Stomach (tissue), 9 donors: ENCODE data around the gene TP53. TPM values are rescaled to one million over a fixed set of nuclear protein-coding genes. Genes with fewer than 3 reads are reported as not detected.
"Not testable (repeated sequence)": the region's sequence is repeated elsewhere in the genome, so short reads cannot be mapped to it uniquely, and the experiment has no call there.

Experiments
- DNase-seq, 2 donors: peaks; one replicate each; pipeline versions ENCODE4 v3.0.0 to v3.0.0-alpha.2; 2013 to 2019
- H3K27ac ChIP-seq, 5 donors: fragments of 200-600 bp in 4 of 5; sonication (generic) in 4 of 5; one replicate each; pipeline ENCODE4 v1.5.1; 2013 to 2019; ENCODE audit warnings: mild to moderate bottlenecking in 1 of 5, moderate library complexity in 1 of 5
- H3K27me3 ChIP-seq, 3 donors: fragments of 200-600 bp; sonication (generic); one replicate each; pipeline ENCODE4 v1.5.1; 2017 to 2019; ENCODE audit warnings: mixed run types in 1 of 3
- H3K36me3 ChIP-seq, 4 donors: fragments of 200-600 bp; sonication (generic); 1 replicate in 3 of 4; 2 replicates in 1 of 4; pipeline ENCODE4 v1.5.1; 2016 to 2019
- H3K4me1 ChIP-seq, 4 donors: fragments of 200-600 bp; sonication (generic); one replicate each; pipeline ENCODE4 v1.5.1; 2016 to 2019
- H3K4me3 ChIP-seq, 4 donors: fragments of 200-600 bp; sonication (generic) in 3 of 4; one replicate each; pipeline ENCODE4 v1.5.1; 2016 to 2019; ENCODE audit warnings: mild to moderate bottlenecking in 1 of 4
- H3K9me3 ChIP-seq, 4 donors: fragments of 200-600 bp; sonication (generic); one replicate each; pipeline ENCODE4 v1.5.1; 2016 to 2019
- CTCF ChIP-seq, 7 experiments: fragments of 450-650 bp in 4 of 7; fragments of 200-600 bp in 3 of 7; sonication (generic) in 3 of 7; IDR thresholded peaks; one replicate each; pipeline ENCODE4 v1.5.1; 2016 to 2019; ENCODE audit warnings: antibody characterized with exemption in 7 of 7, control low read depth in 2 of 7, mild to moderate bottlenecking in 1 of 7
- EP300 ChIP-seq: sonication (generic); formaldehyde crosslinking; IDR thresholded peaks from one replicate; pipeline ENCODE4 v1.6.1; 2017; ENCODE audit warnings: antibody characterized with exemption
- POLR2A ChIP-seq, 4 donors: fragments of 450-650 bp; IDR thresholded peaks; one replicate each; pipeline ENCODE4 v1.6.1; 2016; ENCODE audit warnings: antibody characterized with exemption in 4 of 4, control low read depth in 2 of 4, mild to moderate bottlenecking in 1 of 4, moderate library complexity in 1 of 4
- POLR2AphosphoS5 ChIP-seq, 3 donors: sonication (generic); formaldehyde crosslinking; IDR thresholded peaks; one replicate each; pipeline ENCODE4 v1.6.1; 2016; ENCODE audit warnings: antibody characterized with exemption in 3 of 3
- WGBS, 5 donors: extraction: QIAGEN DNeasy Blood & Tissue Kit in 3 of 5; methylation state at CpG; one replicate each; pipeline versions ENCODE4 v1.1.5 to v1.1.7; 2013 to 2018; 5-methylcytosine and 5-hydroxymethylcytosine counted together
- intact Hi-C: fragments of 100-400 bp; cut with DNase I; formaldehyde crosslinking; loops from one replicate; pipeline ENCODE4 v1.15.1; 2023; ENCODE audit warnings: low total_unique reads
- polyA plus RNA-seq, 3 donors: library from polyadenylated mRNA; stranded (reverse); fragments of 200-250 nt; gene quantifications; one replicate each; pipeline ENCODE4 v1.2.3, GENCODE V29; 2013
- total RNA-seq, 5 donors: library from RNA; depleted of rRNA; stranded (reverse); fragments of >200 nt; gene quantifications; one replicate each; pipeline versions ENCODE4 v1.1.0 to v1.2.3, GENCODE V29; 2014 to 2016
- donor health status: healthy with polysubstance abuse.
- donor health status: Bipolar disorder and iron deficiency.
- donor health status: healthy.

TP53 gene
- total and polyA plus RNA-seq, 8 donors = 5.8 to 34.8 (median 22.0) TPM

- no peaks in the 10 kb centered on the region for H3K9me3 ChIP-seq
- TF ChIP-seq POLR2A (IDR thresholded peaks at IDR 0.05) = no peak
- TF ChIP-seq EP300 = no peak
- TF ChIP-seq CTCF (IDR thresholded peaks at IDR 0.05) = no peak
- TF ChIP-seq POLR2AphosphoS5 (IDR thresholded peaks at IDR 0.05) = no peak
- peaks cover 13 to 17% (median 15%) of the 10 kb centered on the region in 4 donors for H3K4me1 ChIP-seq
- no peaks in the 10 kb centered on the region for H3K36me3 ChIP-seq
- no peak overlapping the region for H3K4me3 ChIP-seq
- WGBS, 5 donors = 62 to 77% (median 73%) methylated on average over 8 to 9 of the region's 9 CpGs
- peaks cover 0 to 33% (median 18%) of the 10 kb centered on the region in 3 donors for H3K27me3 ChIP-seq
- no peak overlapping the region for H3K27ac ChIP-seq
- intact Hi-C loops = no loop called here
- DNase-seq = peak in 1 of 2 donors; percentile 57
These were observed 40.8 kb downstream of the TP53 start for GRCh38 chr17:7646457-7646856.

GRCh38 chr17:7644775-7645174, 42.5 kb downstream of the TP53 start:
- Histone ChIP-seq H3K4me3 (no peak overlapping the region), H3K36me3 (no peaks in the 10 kb centered on the region), H3K4me1 (peaks cover 0 to under 1% (median 0%) of the 10 kb centered on the region in 4 donors), H3K27me3 (peaks cover 0 to 16% (median 1%) of the 10 kb centered on the region in 3 donors), H3K9me3 (no peaks in the 10 kb centered on the region), H3K27ac (no peak overlapping the region)
- no peak for DNase-seq
- intact Hi-C loops = no loop called here
- TF ChIP-seq POLR2A (IDR thresholded peaks at IDR 0.05) (no peak), POLR2AphosphoS5 (IDR thresholded peaks at IDR 0.05) (no peak), EP300 (no peak), CTCF (IDR thresholded peaks at IDR 0.05) (no peak)
- WGBS, 5 donors = 82 to 89% (median 88%) methylated on average over 4 of the region's 4 CpGs

GRCh38 chr17:7641635-7642034, 45.7 kb downstream of the TP53 start:
- intact Hi-C loops, H3K4me3 ChIP-seq, H3K4me1 ChIP-seq, H3K27me3 ChIP-seq, H3K27ac ChIP-seq, H3K9me3 ChIP-seq, H3K36me3 ChIP-seq, DNase-seq: not testable (repeated sequence)
- 54 to 64% (median 58%) methylated on average over 7 of the region's 7 CpGs for WGBS, 5 donors

- WGBS, 5 donors = 92 to 98% (median 95%) methylated on average over 17 to 26 of the region's 26 CpGs
- no peaks in the 10 kb centered on the region for H3K4me1 ChIP-seq
- no peaks in the 10 kb centered on the region for H3K36me3 ChIP-seq
- H3K9me3 ChIP-seq = no peaks in the 10 kb centered on the region
- no peaks in the 10 kb centered on the region for H3K27me3 ChIP-seq
- intact Hi-C loops = no loop called here
- no peak overlapping the region for H3K27ac ChIP-seq
- no peak overlapping the region for H3K4me3 ChIP-seq
- no peak for DNase-seq
- no peak for TF ChIP-seq POLR2AphosphoS5 (IDR thresholded peaks at IDR 0.05)
- TF ChIP-seq CTCF (IDR thresholded peaks at IDR 0.05) = no peak
- no peak for TF ChIP-seq EP300
- TF ChIP-seq POLR2A (IDR thresholded peaks at IDR 0.05) = no peak
These were observed 46.5 kb downstream of the TP53 start for GRCh38 chr17:7640783-7641182.

- intact Hi-C loops = loop anchor here (10.0 kb wide), 1 partner anchor 49 kb away; the partner anchor contains the start of genes TP53 and WRAP53
- Histone ChIP-seq H3K36me3 (no peaks in the 10 kb centered on the region), H3K4me3 (no peak overlapping the region), H3K27me3 (no peaks in the 10 kb centered on the region), H3K9me3 (no peaks in the 10 kb centered on the region), H3K4me1 (no peaks in the 10 kb centered on the region), H3K27ac (no peak overlapping the region)
- TF ChIP-seq EP300 (no peak), CTCF (IDR thresholded peaks at IDR 0.05) (no peak), POLR2A (IDR thresholded peaks at IDR 0.05) (no peak), POLR2AphosphoS5 (IDR thresholded peaks at IDR 0.05) (no peak)
- DNase-seq = no peak
- 54 to 63% (median 56%) methylated on average over 5 of the region's 5 CpGs for WGBS, 5 donors
These were observed 51.1 kb downstream of the TP53 start for GRCh38 chr17:7636163-7636562.
